ENCODE measurements around the gene PKDREJ.

The PKDREJ gene

DNA sequence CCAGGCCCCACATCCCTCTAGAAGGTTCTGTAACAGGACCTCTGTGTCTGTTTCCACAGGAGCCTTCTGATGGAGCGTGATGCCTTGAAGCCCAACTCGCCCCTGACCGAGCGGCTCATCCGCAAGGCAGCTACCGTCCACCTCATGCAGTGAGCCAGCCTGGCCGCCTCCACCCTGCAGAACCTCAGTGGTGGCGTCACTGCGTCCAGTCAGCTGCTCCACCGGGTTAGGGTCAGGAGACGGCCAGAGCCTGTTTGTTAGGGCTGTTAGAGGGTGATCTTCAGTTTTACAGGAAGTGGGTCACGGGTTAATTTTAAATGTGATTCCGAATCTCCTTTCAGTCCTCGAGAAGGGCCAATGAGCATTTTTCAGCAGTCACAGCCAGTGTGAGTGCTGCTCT is 29.6 kb upstream of the PKDREJ start:
- DNase-seq (ENCODE audit: extremely low read depth, low read depth): no peak
- TF ChIP-seq, protein P1, sequence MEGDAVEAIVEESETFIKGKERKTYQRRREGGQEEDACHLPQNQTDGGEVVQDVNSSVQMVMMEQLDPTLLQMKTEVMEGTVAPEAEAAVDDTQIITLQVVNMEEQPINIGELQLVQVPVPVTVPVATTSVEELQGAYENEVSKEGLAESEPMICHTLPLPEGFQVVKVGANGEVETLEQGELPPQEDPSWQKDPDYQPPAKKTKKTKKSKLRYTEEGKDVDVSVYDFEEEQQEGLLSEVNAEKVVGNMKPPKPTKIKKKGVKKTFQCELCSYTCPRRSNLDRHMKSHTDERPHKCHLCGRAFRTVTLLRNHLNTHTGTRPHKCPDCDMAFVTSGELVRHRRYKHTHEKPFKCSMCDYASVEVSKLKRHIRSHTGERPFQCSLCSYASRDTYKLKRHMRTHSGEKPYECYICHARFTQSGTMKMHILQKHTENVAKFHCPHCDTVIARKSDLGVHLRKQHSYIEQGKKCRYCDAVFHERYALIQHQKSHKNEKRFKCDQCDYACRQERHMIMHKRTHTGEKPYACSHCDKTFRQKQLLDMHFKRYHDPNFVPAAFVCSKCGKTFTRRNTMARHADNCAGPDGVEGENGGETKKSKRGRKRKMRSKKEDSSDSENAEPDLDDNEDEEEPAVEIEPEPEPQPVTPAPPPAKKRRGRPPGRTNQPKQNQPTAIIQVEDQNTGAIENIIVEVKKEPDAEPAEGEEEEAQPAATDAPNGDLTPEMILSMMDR (IDR thresholded peaks at IDR 0.05; ENCODE audit: low read depth, low read length, missing control alignments): no peak
- no peak overlapping the region for H3K4me3 ChIP-seq (replicated peaks; ENCODE audit: low read depth, low read length)

DNA sequence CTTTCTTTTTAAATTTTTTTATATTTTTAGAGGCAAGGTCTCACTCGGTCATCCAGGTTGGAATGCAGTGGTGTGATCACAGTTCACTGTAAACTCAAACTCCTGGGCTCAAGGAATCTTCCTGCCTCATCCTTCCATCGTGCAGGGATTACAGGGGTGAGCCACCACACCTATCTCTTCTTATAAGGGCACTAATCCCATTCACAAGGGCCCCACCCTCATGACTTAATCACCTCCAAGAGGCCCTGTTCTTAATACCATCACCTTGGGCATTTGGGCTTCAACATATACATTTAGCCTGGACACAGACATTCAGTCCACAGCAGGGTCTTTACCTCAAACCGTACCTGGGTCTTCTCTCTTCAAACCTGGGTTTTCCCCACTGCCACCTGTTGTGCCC is 29.0 kb upstream of the PKDREJ start:
- no peak overlapping the region for H3K4me3 ChIP-seq (replicated peaks; ENCODE audit: low read depth, low read length)
- TF ChIP-seq, protein P1 (IDR thresholded peaks at IDR 0.05; ENCODE audit: low read depth, low read length, missing control alignments): no peak

DNA sequence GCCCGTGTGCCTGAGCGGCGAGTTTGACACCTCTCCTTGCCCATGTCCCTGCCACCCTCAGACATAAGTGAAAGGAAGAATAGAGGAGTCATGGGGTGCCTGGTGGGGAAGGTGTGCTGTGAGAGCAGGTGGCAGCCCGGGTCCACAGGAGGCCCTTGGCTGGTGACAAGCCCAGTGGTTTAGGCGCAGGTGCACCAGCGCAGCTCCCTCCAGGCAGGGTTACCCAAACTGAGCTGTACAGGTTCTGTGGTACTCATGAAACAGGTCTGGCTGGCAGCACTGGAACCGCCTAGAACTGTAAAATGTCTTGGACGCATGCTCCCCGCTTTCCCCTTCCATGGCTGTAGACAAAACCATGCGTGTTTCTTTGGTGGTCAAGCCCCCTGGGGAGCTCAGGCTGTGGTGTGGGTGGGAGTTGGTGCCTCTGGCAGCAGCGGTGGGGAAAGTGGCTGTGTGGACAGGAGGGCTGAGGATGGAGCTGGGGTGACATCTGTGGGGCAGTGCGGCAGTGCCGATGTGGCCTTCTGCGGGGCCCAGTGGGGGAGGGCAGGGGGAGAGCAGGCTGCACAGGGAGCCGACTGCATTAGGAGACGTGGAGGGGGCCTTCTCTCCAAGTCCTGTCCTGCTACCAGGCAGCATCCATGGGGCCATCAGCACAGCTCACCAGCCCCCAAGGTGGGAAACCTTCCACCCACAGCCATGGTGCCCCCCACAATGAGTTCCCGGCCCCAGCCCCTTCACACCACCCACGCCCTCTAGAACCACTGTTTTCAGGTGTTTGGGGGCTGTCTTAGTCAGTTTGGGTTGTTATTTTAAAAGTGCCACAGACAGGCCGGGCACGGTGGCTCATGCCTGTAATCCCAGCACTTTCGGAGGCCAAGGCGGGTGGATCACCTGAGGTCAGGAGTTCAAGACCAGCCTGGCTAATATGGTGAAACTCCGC is 28.0 kb upstream of the PKDREJ start:
- TF ChIP-seq, protein P1 (IDR thresholded peaks at IDR 0.05; ENCODE audit: low read depth, low read length, missing control alignments): no peak
- no peak for DNase-seq (ENCODE audit: extremely low read depth, low read depth)

More for the DNA sequence above, 29.0 kb upstream of the PKDREJ start:
- DNase-seq (ENCODE audit: extremely low read depth, low read depth): no peak

DNA sequence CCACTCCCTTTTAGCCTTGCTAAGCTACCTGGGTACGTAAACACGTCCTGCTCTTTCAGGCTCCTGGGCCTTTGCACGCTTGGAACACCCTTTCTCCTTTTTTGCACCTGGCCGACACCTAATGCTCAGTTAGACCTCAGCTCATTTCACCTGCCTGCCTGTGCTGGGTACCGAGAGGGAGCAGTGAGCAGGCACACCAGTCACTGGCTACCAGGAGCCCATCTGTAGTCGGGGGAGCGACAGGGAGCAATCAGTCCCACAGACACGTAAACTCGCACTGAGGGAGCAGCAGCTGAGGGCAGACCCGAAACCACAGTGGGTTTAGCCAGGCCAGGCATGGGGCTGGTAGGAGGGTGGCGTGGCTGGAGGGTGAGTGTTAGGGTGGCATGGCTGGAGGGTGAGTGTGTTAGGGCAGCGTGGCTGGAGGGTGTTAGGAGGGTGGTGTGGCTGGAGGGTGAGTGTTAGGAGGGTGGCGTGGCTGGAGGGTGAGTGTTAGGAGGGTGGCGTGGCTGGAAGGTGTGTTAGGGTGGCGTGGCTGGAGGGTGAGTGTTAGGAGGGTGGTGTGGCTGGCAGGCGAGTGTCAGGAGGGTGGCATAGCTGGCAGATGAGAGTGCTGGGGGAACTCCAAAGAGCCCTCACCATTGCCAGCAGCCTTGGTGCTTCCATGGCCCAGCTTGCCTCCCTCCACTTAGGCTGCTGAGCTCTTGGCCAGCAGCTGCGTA is 27.1 kb upstream of the PKDREJ start:
- TF ChIP-seq, protein P1 (IDR thresholded peaks at IDR 0.05; ENCODE audit: low read depth, low read length, missing control alignments): no peak
- no peak for DNase-seq (ENCODE audit: extremely low read depth, low read depth)
- H3K4me3 ChIP-seq (replicated peaks; ENCODE audit: low read depth, low read length): no peak overlapping the region

More for the DNA sequence above, 28.0 kb upstream of the PKDREJ start:
- no peak overlapping the region for H3K4me3 ChIP-seq (replicated peaks; ENCODE audit: low read depth, low read length)

DNA sequence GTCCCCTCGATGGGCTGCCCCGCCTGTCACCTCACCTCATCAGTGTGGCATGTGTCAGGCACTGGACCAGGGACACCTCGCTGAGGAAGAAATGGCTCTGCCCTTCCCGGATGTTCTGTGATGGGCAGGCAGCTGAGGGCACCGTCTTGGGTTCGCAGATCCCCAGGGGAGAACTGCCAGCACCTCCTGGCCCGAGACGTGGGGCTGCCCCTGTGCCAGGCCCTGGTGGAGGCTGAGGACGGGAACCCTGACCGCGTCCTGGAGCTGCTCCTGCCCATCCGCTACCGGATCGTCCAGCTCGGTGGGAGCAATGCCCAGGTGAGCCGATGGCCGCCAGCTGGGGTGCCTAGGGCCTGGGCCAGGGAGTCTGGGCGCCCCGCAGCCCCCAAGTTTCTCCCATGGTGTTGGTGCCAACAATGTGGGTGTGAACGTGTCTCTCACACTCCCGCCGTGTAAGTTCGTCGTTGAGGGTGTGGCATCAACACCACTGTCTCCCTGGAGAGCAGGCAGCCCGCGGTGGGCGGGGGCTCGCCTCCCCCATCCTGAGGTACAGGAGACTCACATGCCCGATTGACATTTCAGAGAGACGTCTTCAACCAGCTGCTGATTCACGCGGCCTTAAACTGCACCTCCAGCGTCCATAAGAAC is 26.2 kb upstream of the PKDREJ start:
- TF ChIP-seq, protein P1 (IDR thresholded peaks at IDR 0.05; ENCODE audit: low read depth, low read length, missing control alignments): no peak
- DNase-seq (ENCODE audit: extremely low read depth, low read depth): no peak

DNA sequence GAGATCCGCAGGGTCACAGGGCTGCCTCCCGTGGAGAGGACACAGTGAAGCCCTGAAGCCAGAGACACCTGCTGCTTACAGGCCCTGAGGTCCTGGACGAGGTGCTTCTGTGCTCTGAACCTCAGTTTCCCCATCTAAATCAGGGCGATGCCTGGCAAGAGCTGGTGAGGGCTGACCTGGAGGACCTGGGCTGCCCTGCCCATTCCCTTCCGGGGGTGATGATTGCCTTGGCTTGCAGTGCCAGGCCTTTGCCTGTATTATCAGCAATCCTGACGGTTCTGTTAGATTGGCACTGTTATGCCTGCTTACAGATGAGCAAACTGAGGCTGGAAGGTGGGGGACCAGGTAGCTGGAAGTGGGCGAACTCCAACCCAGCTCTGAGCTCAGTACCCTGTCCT is 25.7 kb upstream of the PKDREJ start:
- TF ChIP-seq, protein P1 (IDR thresholded peaks at IDR 0.05; ENCODE audit: low read depth, low read length, missing control alignments): no peak

More for the DNA sequence above, 26.2 kb upstream of the PKDREJ start:
- H3K4me3 ChIP-seq (replicated peaks; ENCODE audit: low read depth, low read length): no peak overlapping the region

More for the DNA sequence above, 25.7 kb upstream of the PKDREJ start:
- DNase-seq (ENCODE audit: extremely low read depth, low read depth): no peak
- no peak overlapping the region for H3K4me3 ChIP-seq (replicated peaks; ENCODE audit: low read depth, low read length)
